Neuronal stem cell (in vitro differentiated cells): ENCODE results near the gene TUBD1.

Source experiments
- DNase-seq: peaks from one replicate; pipeline ENCODE4 v3.0.0-alpha.2; 2013; ENCODE audit warnings: low spot score
- H2AFZ ChIP-seq: one replicate; pipeline ENCODE4 v1.6.1; 2013; ENCODE audit warnings: mild to moderate bottlenecking, low read length, inconsistent platforms
- H2AK5ac ChIP-seq: 2 replicates; pipeline ENCODE4 v1.6.1; 2013; ENCODE audit warnings: low read depth, mild to moderate bottlenecking, inconsistent platforms, low read length, moderate library complexity, mixed read lengths
- H2BK120ac ChIP-seq: 2 replicates; pipeline ENCODE4 v1.6.1; 2013; ENCODE audit warnings: low read depth, mild to moderate bottlenecking, inconsistent platforms, low read length, moderate library complexity, mixed read lengths
- H2BK12ac ChIP-seq: one replicate; pipeline ENCODE4 v1.6.1; 2013; ENCODE audit warnings: low read length, inconsistent platforms
- H2BK15ac ChIP-seq: 2 replicates; pipeline ENCODE4 v1.6.1; 2013; ENCODE audit warnings: mild to moderate bottlenecking, low read length, inconsistent platforms, mixed read lengths
- H2BK5ac ChIP-seq: one replicate; pipeline ENCODE4 v1.6.1; 2013; ENCODE audit warnings: inconsistent platforms, mild to moderate bottlenecking, low read length, moderate library complexity
- H3K14ac ChIP-seq: one replicate; pipeline ENCODE4 v1.6.1; 2013; ENCODE audit warnings: low read length, inconsistent platforms
- H3K18ac ChIP-seq: 2 replicates; pipeline ENCODE4 v1.6.1; 2013; ENCODE audit warnings: low read length, inconsistent platforms
- H3K23ac ChIP-seq: 2 replicates; pipeline ENCODE4 v1.6.1; 2013; ENCODE audit warnings: low read depth, mild to moderate bottlenecking, mixed read lengths, low read length, inconsistent platforms; ENCODE audit not compliant: poor library complexity
- H3K27ac ChIP-seq: replicated peaks from 3 replicates; pipeline ENCODE4 v1.5.1; 2013; ENCODE audit warnings: low read length, inconsistent platforms
- H3K27me3 ChIP-seq, 3 experiments: 2 replicates each; pipeline ENCODE4 v1.6.1; 2013; ENCODE audit warnings: low read length in 3 of 3, mild to moderate bottlenecking in 2 of 3, inconsistent platforms in 1 of 3, low read depth in 1 of 3, mixed read lengths in 1 of 3, moderate library complexity in 1 of 3; ENCODE audit not compliant: control insufficient read depth in 3 of 3, insufficient read depth in 3 of 3
- H3K36me3 ChIP-seq, 2 donors: replicated peaks in 1 of 2; 2 replicates each; pipeline ENCODE4 v1.6.1; 2013; ENCODE audit warnings: low read length in 2 of 2; ENCODE audit not compliant: control insufficient read depth in 2 of 2, insufficient read depth in 2 of 2
- H3K4ac ChIP-seq: 2 replicates; pipeline ENCODE4 v1.6.1; 2013; ENCODE audit warnings: inconsistent platforms, mild to moderate bottlenecking, low read length, moderate library complexity
- H3K4me1 ChIP-seq, 2 donors: 1 replicate in 1 of 2; 2 replicates in 1 of 2; pipeline ENCODE4 v1.6.1; 2013; ENCODE audit warnings: low read length in 2 of 2, low read depth in 1 of 2; ENCODE audit not compliant: control insufficient read depth in 2 of 2, insufficient read depth in 1 of 2
- H3K4me2 ChIP-seq: one replicate; pipeline ENCODE4 v1.6.1; 2013; ENCODE audit warnings: mild to moderate bottlenecking, low read length, inconsistent platforms; ENCODE audit not compliant: insufficient read depth, poor library complexity, severe bottlenecking
- H3K4me3 ChIP-seq, 2 donors: 2 replicates each; pipeline ENCODE4 v1.5.1; 2013; ENCODE audit warnings: low read length in 2 of 2, mild to moderate bottlenecking in 2 of 2, inconsistent platforms in 1 of 2, moderate library complexity in 1 of 2
- H3K79me1 ChIP-seq: one replicate; pipeline ENCODE4 v1.6.1; 2013; ENCODE audit warnings: low read depth, mild to moderate bottlenecking, inconsistent platforms, low read length, moderate library complexity
- H3K9ac ChIP-seq: one replicate; pipeline ENCODE4 v1.6.1; 2013; ENCODE audit warnings: mild to moderate bottlenecking, low read depth, low read length, inconsistent platforms; ENCODE audit not compliant: poor library complexity
- H3K9me3 ChIP-seq, 2 donors: replicated peaks in 1 of 2; 2 replicates each; pipeline versions ENCODE3 to v1.6.1; 2013; ENCODE audit warnings: low read length in 2 of 2, mild to moderate bottlenecking in 2 of 2, inconsistent platforms in 1 of 2, low read depth in 1 of 2, mixed read lengths in 1 of 2, moderate library complexity in 1 of 2; ENCODE audit not compliant: control insufficient read depth in 2 of 2, insufficient read depth in 1 of 2
- H4K8ac ChIP-seq: one replicate; pipeline ENCODE4 v1.6.1; 2013; ENCODE audit warnings: low read depth, mild to moderate bottlenecking, inconsistent platforms, low read length, moderate library complexity
- H4K91ac ChIP-seq: one replicate; pipeline ENCODE4 v1.6.1; 2013; ENCODE audit warnings: low read length, low read depth, mild to moderate bottlenecking, inconsistent platforms; ENCODE audit not compliant: poor library complexity
- WGBS, 2 donors: extraction: QIAGEN DNeasy Blood & Tissue Kit; methylation state at CpG; one replicate each; pipeline ENCODE4 v1.1.7; 2013; ENCODE audit warnings: missing lambda C conversion rate in 2 of 2, mixed read lengths in 1 of 2; ENCODE audit not compliant: insufficient read length in 2 of 2, insufficient replicate concordance in 1 of 2; ENCODE audit errors: extremely low coverage in 2 of 2; 5-methylcytosine and 5-hydroxymethylcytosine counted together

TUBD1 gene

DNA sequence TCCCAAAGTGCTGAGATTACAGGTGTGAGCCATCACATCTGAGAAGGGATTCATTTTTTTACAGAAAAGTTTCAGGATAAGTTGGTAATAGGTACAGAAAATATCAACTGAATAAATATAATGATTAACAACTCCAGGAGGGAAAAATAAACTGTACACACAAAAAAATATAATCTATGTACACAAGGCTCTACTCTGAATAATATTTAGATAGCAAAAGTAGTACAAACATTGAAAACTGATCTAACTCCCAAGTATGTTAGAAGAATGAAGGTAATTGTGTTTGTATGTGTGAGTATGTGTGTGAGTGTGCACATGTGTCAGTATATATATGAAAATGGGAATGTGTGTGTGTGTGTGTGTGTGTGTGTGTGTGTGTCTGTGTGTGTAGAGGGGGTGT, 20.4 kb downstream of the TUBD1 start:
- H3K14ac ChIP-seq = no peak overlapping the region

DNA sequence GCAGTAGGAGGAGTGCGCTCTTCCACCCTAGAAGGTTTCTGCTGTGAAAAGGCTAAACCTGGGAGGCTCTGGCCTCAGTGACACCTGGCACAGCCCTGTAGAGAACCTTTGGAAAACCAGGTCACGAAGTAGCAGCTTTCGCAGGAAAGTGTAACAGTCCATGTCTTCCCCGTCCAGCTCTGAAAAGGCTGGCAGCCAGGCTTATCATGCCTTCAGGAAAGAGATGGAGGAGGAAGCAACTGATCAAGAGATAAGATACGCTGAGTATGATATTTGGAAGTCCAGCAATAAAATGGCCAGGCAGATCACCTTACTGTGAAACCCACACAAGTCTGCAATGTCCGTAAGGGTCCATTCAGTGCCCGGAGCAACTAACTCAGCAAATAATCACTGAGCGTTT, 22.3 kb downstream of the TUBD1 start:
- Histone ChIP-seq H3K4me3 (no peak overlapping the region), H3K27ac (no peak overlapping the region), H2BK5ac (no peak overlapping the region), H3K27me3 (no peaks in the 10 kb centered on the region), H2BK15ac (no peak overlapping the region), H3K4me2 (no peak overlapping the region), H3K23ac (no peak overlapping the region), H2BK120ac (no peak overlapping the region), H3K4ac (no peak overlapping the region), H2AFZ (no peak overlapping the region), H2AK5ac (no peak overlapping the region), H3K9ac (no peak overlapping the region), H4K91ac (no peak overlapping the region), H3K4me1 (peaks cover 0 to 5% of the 10 kb centered on the region in 2 donors), H4K8ac (no peak overlapping the region), H2BK12ac (no peak overlapping the region), H3K14ac (no peak overlapping the region), H3K36me3 (peaks cover 8 to 44% of the 10 kb centered on the region in 2 donors), H3K79me1 (no peaks in the 10 kb centered on the region), H3K9me3 (no peaks in the 10 kb centered on the region), H3K18ac (no peak overlapping the region)
- no peak for DNase-seq
- no CpG with 5 or more reads among the region's 8 CpGs for WGBS, 2 donors

More for the DNA sequence above, 20.4 kb downstream of the TUBD1 start:
- Histone ChIP-seq H3K27me3 (no peaks in the 10 kb centered on the region), H4K8ac (no peak overlapping the region), H3K18ac (no peak overlapping the region), H3K27ac (no peak overlapping the region), H3K4ac (no peak overlapping the region), H3K9me3 (no peaks in the 10 kb centered on the region), H2BK12ac (no peak overlapping the region), H3K23ac (no peak overlapping the region), H3K4me3 (no peak overlapping the region), H3K9ac (no peak overlapping the region), H2BK120ac (no peak overlapping the region), H3K4me1 (peaks cover 0 to 5% of the 10 kb centered on the region in 2 donors), H3K36me3 (peaks cover 13 to 53% of the 10 kb centered on the region in 2 donors), H2BK15ac (no peak overlapping the region), H2AK5ac (no peak overlapping the region), H3K79me1 (no peaks in the 10 kb centered on the region), H2BK5ac (no peak overlapping the region), H2AFZ (no peak overlapping the region), H4K91ac (no peak overlapping the region), H3K4me2 (no peak overlapping the region)
- DNase-seq = no peak

DNA sequence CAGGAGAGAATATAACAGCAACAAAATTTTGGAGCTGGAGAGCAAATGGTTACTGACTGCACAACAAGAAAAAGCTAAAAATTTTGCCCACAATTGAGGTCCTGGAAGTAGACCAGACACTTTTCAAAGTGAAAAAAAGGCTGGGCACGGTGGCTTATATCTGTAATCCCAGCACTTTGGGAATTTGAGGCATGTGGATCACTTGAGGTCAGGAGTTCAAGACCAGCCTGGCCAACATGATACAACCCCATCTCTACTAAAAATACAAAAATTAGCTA, 22.9 kb downstream of the TUBD1 start:
- no peaks in the 10 kb centered on the region for H3K79me1 ChIP-seq
- no peak overlapping the region for H2AK5ac ChIP-seq
- no peak overlapping the region for H3K23ac ChIP-seq
- no peak overlapping the region for H3K9ac ChIP-seq
- H2BK15ac ChIP-seq = no peak overlapping the region
- no peak overlapping the region for H3K4me3 ChIP-seq
- peaks cover 0 to 5% of the 10 kb centered on the region in 2 donors for H3K4me1 ChIP-seq
- H3K18ac ChIP-seq = no peak overlapping the region
- no peak overlapping the region for H3K4me2 ChIP-seq
- H3K36me3 ChIP-seq = peaks cover 4 to 43% of the 10 kb centered on the region in 2 donors
- no peak overlapping the region for H2AFZ ChIP-seq
- no CpG with 5 or more reads among the region's 1 CpG for WGBS, 2 donors
- H4K91ac ChIP-seq = no peak overlapping the region
- no peak overlapping the region for H2BK12ac ChIP-seq
- DNase-seq = no peak
- no peak overlapping the region for H2BK5ac ChIP-seq
- H3K14ac ChIP-seq = no peak overlapping the region
- H3K9me3 ChIP-seq = no peaks in the 10 kb centered on the region
- no peaks in the 10 kb centered on the region for H3K27me3 ChIP-seq
- H4K8ac ChIP-seq = no peak overlapping the region
- no peak overlapping the region for H2BK120ac ChIP-seq
- H3K27ac ChIP-seq = no peak overlapping the region
- H3K4ac ChIP-seq = no peak overlapping the region

DNA sequence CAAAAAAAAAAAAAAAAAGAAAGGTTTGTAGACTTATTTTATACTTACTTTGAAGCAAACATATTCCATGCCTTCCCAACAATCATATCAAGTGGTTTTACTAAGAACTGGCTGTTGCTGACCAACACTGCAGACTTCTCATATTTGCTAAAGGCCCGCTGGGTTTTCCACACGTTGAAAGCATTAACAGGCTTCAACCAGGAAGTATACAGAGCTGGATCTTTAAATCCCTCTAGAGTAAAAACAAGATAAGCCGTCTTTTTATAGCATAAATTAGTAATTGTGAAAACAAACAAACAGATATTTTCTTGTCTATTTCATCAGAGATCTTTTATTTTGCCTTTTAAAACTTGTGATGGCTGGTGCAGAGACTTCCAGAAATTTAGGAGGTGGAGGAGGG, 29.1 kb downstream of the TUBD1 start:
- Histone ChIP-seq H4K8ac (no peak overlapping the region), H2BK15ac (no peak overlapping the region), H3K18ac (no peak overlapping the region), H3K4ac (no peak overlapping the region), H2BK120ac (no peak overlapping the region), H3K4me1 (no peaks in the 10 kb centered on the region), H3K4me2 (no peak overlapping the region), H3K9ac (no peak overlapping the region), H2BK12ac (no peak overlapping the region), H3K9me3 (no peaks in the 10 kb centered on the region), H3K4me3 (no peak overlapping the region), H3K79me1 (no peaks in the 10 kb centered on the region), H3K14ac (no peak overlapping the region), H3K23ac (no peak overlapping the region), H3K27me3 (no peaks in the 10 kb centered on the region), H2AK5ac (no peak overlapping the region), H2AFZ (no peak overlapping the region), H3K27ac (no peak overlapping the region), H2BK5ac (no peak overlapping the region), H3K36me3 (peaks cover 7 to 66% of the 10 kb centered on the region in 2 donors), H4K91ac (no peak overlapping the region)
- DNase-seq = no peak
- no CpG with 5 or more reads among the region's 3 CpGs for WGBS, 2 donors
